Astrocyte (in vitro differentiated cells and primary cell): Measurements from ENCODE around the gene DPP9. TPM values are rescaled to one million over a fixed set of nuclear protein-coding genes. Genes with fewer than 3 reads are reported as not detected.
"Not testable (repeated sequence)": the region's sequence is repeated elsewhere in the genome, so short reads cannot be mapped to it uniquely, and the experiment has no call there.

Source experiments
- DNase-seq: peaks from one replicate; pipeline ENCODE4 v3.0.0-alpha.2; 2010; ENCODE audit warnings: low read depth
- FAIRE-seq: peaks from 2 replicates; lab custom pipeline; 2011; peaks lifted over from hg19 to GRCh38; lab: Jason Lieb, UNC
- H2AFZ ChIP-seq: 2 replicates; pipeline ENCODE4 v1.6.0; 2012; ENCODE audit warnings: low read depth, low read length, inconsistent platforms
- H3K27ac ChIP-seq: 2 replicates; pipeline ENCODE4 v1.5.1; 2011; ENCODE audit warnings: low read depth, low read length, inconsistent platforms
- H3K27me3 ChIP-seq: 2 replicates; pipeline ENCODE4 v1.6.0; 2011; ENCODE audit warnings: low read length, inconsistent platforms; ENCODE audit not compliant: insufficient read depth
- H3K36me3 ChIP-seq: 2 replicates; pipeline ENCODE4 v1.5.1; 2011; ENCODE audit warnings: low read length, inconsistent platforms; ENCODE audit not compliant: insufficient read depth
- H3K4me1 ChIP-seq: 2 replicates; pipeline ENCODE4 v1.5.1; 2011; ENCODE audit warnings: low read length, inconsistent platforms; ENCODE audit not compliant: insufficient read depth
- H3K4me2 ChIP-seq: 2 replicates; pipeline ENCODE4 v1.6.0; 2012; ENCODE audit warnings: low read length, inconsistent platforms
- H3K4me3 ChIP-seq: 2 replicates; pipeline ENCODE4 v1.5.1; 2011; ENCODE audit warnings: low read depth, mild to moderate bottlenecking, low read length, inconsistent platforms; ENCODE audit not compliant: insufficient read depth
- H3K79me2 ChIP-seq: 2 replicates; pipeline ENCODE4 v1.6.0; 2012; ENCODE audit warnings: mild to moderate bottlenecking, low read length, inconsistent platforms; ENCODE audit not compliant: insufficient read depth
- H3K9ac ChIP-seq: 2 replicates; pipeline ENCODE4 v1.6.0; 2012; ENCODE audit warnings: mild to moderate bottlenecking, low read length, inconsistent platforms
- H3K9me3 ChIP-seq: 2 replicates; pipeline ENCODE4 v1.5.1; 2012; ENCODE audit warnings: low read depth, mild to moderate bottlenecking, low read length, inconsistent platforms; ENCODE audit not compliant: insufficient read depth
- H4K20me1 ChIP-seq: 2 replicates; pipeline ENCODE4 v1.6.0; 2012; ENCODE audit warnings: low read length, inconsistent platforms; ENCODE audit not compliant: insufficient read depth
- H3K27ac Mint-ChIP-seq: one replicate; pipeline ENCODE4 v1.8.0; 2021; ENCODE audit warnings: mild to moderate bottlenecking, mixed read lengths; ENCODE audit not compliant: unreplicated experiment
- H3K27me3 Mint-ChIP-seq: one replicate; pipeline ENCODE4 v1.8.0; 2021; ENCODE audit warnings: low read depth, mixed read lengths; ENCODE audit not compliant: unreplicated experiment
- H3K36me3 Mint-ChIP-seq: one replicate; pipeline ENCODE4 v1.8.0; 2021; ENCODE audit warnings: low read depth, mixed read lengths; ENCODE audit not compliant: unreplicated experiment
- H3K4me1 Mint-ChIP-seq: one replicate; pipeline ENCODE4 v1.8.0; 2021; ENCODE audit warnings: low read depth, mixed read lengths; ENCODE audit not compliant: unreplicated experiment
- H3K4me3 Mint-ChIP-seq: one replicate; pipeline ENCODE4 v1.8.0; 2021; ENCODE audit warnings: mild to moderate bottlenecking, moderate library complexity, mixed read lengths; ENCODE audit not compliant: unreplicated experiment
- H3K9me3 Mint-ChIP-seq: one replicate; pipeline ENCODE4 v1.8.0; 2021; ENCODE audit warnings: mild to moderate bottlenecking, mixed read lengths; ENCODE audit not compliant: unreplicated experiment
- EZH2 ChIP-seq: IDR thresholded peaks from 2 replicates; pipeline ENCODE4 v1.6.1; 2012; ENCODE audit warnings: mild to moderate bottlenecking, low read length, inconsistent platforms; ENCODE audit not compliant: insufficient read depth
- total RNA-seq: library from RNA; stranded (reverse); gene quantifications from 2 replicates; pipeline ENCODE4 v1.2.1, GENCODE V29; 2021
- TF ChIP-seq, protein P1 (sequence below): IDR thresholded peaks from 2 replicates; pipeline ENCODE4 v1.5.1; 2011; ENCODE audit warnings: low read depth, mild to moderate bottlenecking, inconsistent platforms, low read length, moderate library complexity; ENCODE audit not compliant: insufficient read depth

The DPP9 gene
- total RNA-seq, 1 donor from 2014 or later: 50.0 TPM

- DNase-seq: no peak
- Histone ChIP-seq H3K27ac (no peak overlapping the region), H3K36me3 (no peaks in the 10 kb centered on the region), H3K4me2 (no peak overlapping the region), H3K79me2 (no peaks in the 10 kb centered on the region), H3K9me3 (no peaks in the 10 kb centered on the region), H2AFZ (no peak overlapping the region), H4K20me1 (no peaks in the 10 kb centered on the region), H3K27me3 (peaks cover 14% of the 10 kb centered on the region), H3K9ac (no peak overlapping the region), H3K4me3 (no peak overlapping the region), H3K4me1 (peaks cover 4% of the 10 kb centered on the region)
- TF ChIP-seq, protein P1, sequence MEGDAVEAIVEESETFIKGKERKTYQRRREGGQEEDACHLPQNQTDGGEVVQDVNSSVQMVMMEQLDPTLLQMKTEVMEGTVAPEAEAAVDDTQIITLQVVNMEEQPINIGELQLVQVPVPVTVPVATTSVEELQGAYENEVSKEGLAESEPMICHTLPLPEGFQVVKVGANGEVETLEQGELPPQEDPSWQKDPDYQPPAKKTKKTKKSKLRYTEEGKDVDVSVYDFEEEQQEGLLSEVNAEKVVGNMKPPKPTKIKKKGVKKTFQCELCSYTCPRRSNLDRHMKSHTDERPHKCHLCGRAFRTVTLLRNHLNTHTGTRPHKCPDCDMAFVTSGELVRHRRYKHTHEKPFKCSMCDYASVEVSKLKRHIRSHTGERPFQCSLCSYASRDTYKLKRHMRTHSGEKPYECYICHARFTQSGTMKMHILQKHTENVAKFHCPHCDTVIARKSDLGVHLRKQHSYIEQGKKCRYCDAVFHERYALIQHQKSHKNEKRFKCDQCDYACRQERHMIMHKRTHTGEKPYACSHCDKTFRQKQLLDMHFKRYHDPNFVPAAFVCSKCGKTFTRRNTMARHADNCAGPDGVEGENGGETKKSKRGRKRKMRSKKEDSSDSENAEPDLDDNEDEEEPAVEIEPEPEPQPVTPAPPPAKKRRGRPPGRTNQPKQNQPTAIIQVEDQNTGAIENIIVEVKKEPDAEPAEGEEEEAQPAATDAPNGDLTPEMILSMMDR: no peak
- TF ChIP-seq EZH2: no peak
- no peak for FAIRE-seq
- Mint-ChIP-seq H3K27me3 (peaks cover 20% of the 10 kb centered on the region), H3K27ac (no peak overlapping the region), H3K36me3 (no peaks in the 10 kb centered on the region), H3K4me3 (no peak overlapping the region), H3K9me3 (no peaks in the 10 kb centered on the region), H3K4me1 (peaks cover 9% of the 10 kb centered on the region)
Measured at GRCh38 chr19:4748185-4748584, 24.5 kb upstream of the DPP9 start.

DNA sequence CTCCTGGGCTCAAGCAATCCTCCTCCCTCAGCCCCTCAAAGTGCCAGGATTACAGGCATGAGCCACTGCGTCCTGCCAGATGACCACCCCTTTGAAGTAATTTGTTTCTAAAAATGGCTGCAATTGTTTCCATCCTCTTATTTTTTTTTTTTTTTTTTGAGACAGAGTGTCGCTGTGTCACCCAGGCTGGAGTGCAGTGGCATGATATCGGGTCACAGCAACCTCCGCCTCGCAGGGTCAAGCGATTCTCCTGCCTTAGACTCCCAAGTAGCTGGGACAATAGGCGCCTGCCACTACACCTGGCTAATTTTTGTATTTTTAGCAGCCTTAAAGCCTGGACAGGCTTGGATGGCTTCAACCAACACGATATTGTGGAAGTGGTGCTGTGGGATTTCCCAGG lies 22.3 kb upstream of the DPP9 start:
- H3K4me3 Mint-ChIP-seq: no peak overlapping the region
- no peak overlapping the region for H2AFZ ChIP-seq
- no peak overlapping the region for H3K27ac Mint-ChIP-seq
- no peaks in the 10 kb centered on the region for H3K79me2 ChIP-seq
- no peaks in the 10 kb centered on the region for H4K20me1 ChIP-seq
- H3K27me3 ChIP-seq: peaks cover 20% of the 10 kb centered on the region
- no peaks in the 10 kb centered on the region for H3K9me3 ChIP-seq
- H3K4me1 Mint-ChIP-seq: peaks cover 11% of the 10 kb centered on the region
- no peak for DNase-seq
- no peak for FAIRE-seq
- H3K9ac ChIP-seq: no peak overlapping the region
- H3K27me3 Mint-ChIP-seq: peaks cover 20% of the 10 kb centered on the region
- TF ChIP-seq EZH2: no peak
- TF ChIP-seq, protein P1: no peak
- no peaks in the 10 kb centered on the region for H3K36me3 ChIP-seq
- peaks cover 4% of the 10 kb centered on the region for H3K4me1 ChIP-seq
- H3K4me2 ChIP-seq: no peak overlapping the region
- no peaks in the 10 kb centered on the region for H3K36me3 Mint-ChIP-seq
- H3K4me3 ChIP-seq: no peak overlapping the region
- no peaks in the 10 kb centered on the region for H3K9me3 Mint-ChIP-seq
- H3K27ac ChIP-seq: no peak overlapping the region

DNA sequence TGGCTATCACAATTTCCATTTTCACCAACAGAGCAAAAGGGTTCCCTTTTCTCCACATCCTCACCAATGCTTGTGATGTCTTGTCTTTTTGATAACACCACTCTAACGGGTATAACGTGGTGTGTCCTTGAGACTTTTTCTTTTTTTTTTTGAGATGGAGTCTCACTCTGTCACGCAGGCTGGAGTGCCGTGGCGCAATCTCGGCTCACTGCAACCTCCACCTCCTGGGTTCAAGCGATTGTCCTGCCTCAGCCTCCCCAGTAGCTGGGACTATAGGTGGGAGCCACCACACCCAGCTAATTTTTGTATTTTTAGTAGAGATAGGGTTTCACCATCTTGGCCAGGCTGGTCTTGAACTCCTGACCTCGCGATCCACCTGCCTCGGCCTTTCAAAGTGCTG lies 21.5 kb upstream of the DPP9 start:
- H3K27ac Mint-ChIP-seq, H3K9ac ChIP-seq, H3K4me3 Mint-ChIP-seq, FAIRE-seq, DNase-seq, H4K20me1 ChIP-seq, H3K36me3 Mint-ChIP-seq, H3K79me2 ChIP-seq, H3K9me3 ChIP-seq, H3K36me3 ChIP-seq, H3K27ac ChIP-seq, H3K9me3 Mint-ChIP-seq, H3K4me3 ChIP-seq, H2AFZ ChIP-seq, H3K4me1 ChIP-seq: not testable (repeated sequence)
- peak overlapping the region; percentile 53 for H3K4me2 ChIP-seq
- Mint-ChIP-seq H3K27me3 (peaks cover 22% of the 10 kb centered on the region), H3K4me1 (peaks cover 11% of the 10 kb centered on the region)
- peaks cover 20% of the 10 kb centered on the region for H3K27me3 ChIP-seq
